ENCODE measurements around the gene MTHFSD.

MTHFSD gene

GRCh38 chr16:86528061-86528929 is 26.7 kb downstream of the MTHFSD start:
- no peak for DNase-seq

GRCh38 chr16:86527366-86527765 is 27.7 kb downstream of the MTHFSD start:
- DNase-seq: no peak

- DNase-seq: no peak
These were observed 29.3 kb downstream of the MTHFSD start for GRCh38 chr16:86525696-86526095.

GRCh38 chr16:86524029-86524428 is 31.0 kb downstream of the MTHFSD start:
- DNase-seq: no peak

- no peak for DNase-seq
These were observed 31.8 kb downstream of the MTHFSD start for GRCh38 chr16:86523166-86523740.

- no peak for DNase-seq
These were observed 32.4 kb downstream of the MTHFSD start for GRCh38 chr16:86522634-86523033.

GRCh38 chr16:86521236-86522197 is 33.5 kb downstream of the MTHFSD start:
- DNase-seq: no peak

GRCh38 chr16:86520317-86521210 is 34.5 kb downstream of the MTHFSD start:
- no peak for DNase-seq

GRCh38 chr16:86519649-86520316 is 35.3 kb downstream of the MTHFSD start:
- peak; percentile 53 for DNase-seq

GRCh38 chr16:86519007-86519648 is 35.9 kb downstream of the MTHFSD start:
- DNase-seq: no peak

- DNase-seq: no peak
These were observed 37.3 kb downstream of the MTHFSD start for GRCh38 chr16:86517652-86518258.

- no peak for DNase-seq
These were observed 38.0 kb downstream of the MTHFSD start for GRCh38 chr16:86517033-86517432.

- no peak for DNase-seq
These were observed 38.4 kb downstream of the MTHFSD start for GRCh38 chr16:86516623-86517003.

GRCh38 chr16:86515777-86516622 is 39.0 kb downstream of the MTHFSD start:
- DNase-seq: no peak

GRCh38 chr16:86515413-86515776 is 39.6 kb downstream of the MTHFSD start:
- DNase-seq: no peak

- DNase-seq: no peak
These were observed 40.3 kb downstream of the MTHFSD start for GRCh38 chr16:86514481-86515376.

- no peak for DNase-seq
These were observed 41.4 kb downstream of the MTHFSD start for GRCh38 chr16:86513471-86514277.

All from CD4-positive, alpha-beta T cell treated with Interleukin-10 for 1 hour (primary cell).